HL-60 (cell line): ENCODE results near the gene GRM2.

Experiments used
- DNase-seq, 2 experiments: peaks; one replicate each; pipeline ENCODE4 v3.0.0-alpha.2; 2010 to 2020; ENCODE audit warnings: low read depth in 1 of 2, low spot score in 1 of 2
- H3K27ac ChIP-seq: fragments of 250-450 bp; sonication (Bioruptor Pico); replicated peaks from 2 replicates; pipeline ENCODE4 v1.5.1; 2020; ENCODE audit warnings: mild to moderate bottlenecking, moderate library complexity
- H3K27me3 ChIP-seq: fragments of 250-450 bp; sonication (Bioruptor Pico); 2 replicates; pipeline ENCODE4 v1.5.1; 2021; ENCODE audit warnings: mild to moderate bottlenecking, moderate library complexity; ENCODE audit not compliant: insufficient read depth, poor library complexity, severe bottlenecking
- H3K4me3 ChIP-seq: replicated peaks from 2 replicates; pipeline ENCODE4 v1.5.1; 2011; ENCODE audit warnings: mild to moderate bottlenecking, control low read depth, low read length; ENCODE audit not compliant: insufficient read depth
- GABPA ChIP-seq: IDR thresholded peaks from 2 replicates; pipeline ENCODE4 v1.6.1; 2012; ENCODE audit warnings: low read depth
- POLR2AphosphoS5 ChIP-seq: IDR thresholded peaks from 2 replicates; pipeline ENCODE4 v1.6.1; 2012; ENCODE audit warnings: low read depth
- SPI1 ChIP-seq: IDR thresholded peaks from 2 replicates; pipeline ENCODE4 v1.6.1; 2012; ENCODE audit warnings: low read depth, mild to moderate bottlenecking, borderline replicate concordance
- TF ChIP-seq, protein P1 (sequence below): IDR thresholded peaks from 2 replicates; pipeline ENCODE4 v1.6.1; 2012; ENCODE audit warnings: low read depth; ENCODE audit not compliant: insufficient replicate concordance
- TF ChIP-seq, protein P2 (sequence below): IDR thresholded peaks from one replicate; pipeline ENCODE4 v1.5.1; 2011; ENCODE audit warnings: low read length, control low read depth, inconsistent platforms; ENCODE audit not compliant: insufficient read depth

GRM2 gene

DNA sequence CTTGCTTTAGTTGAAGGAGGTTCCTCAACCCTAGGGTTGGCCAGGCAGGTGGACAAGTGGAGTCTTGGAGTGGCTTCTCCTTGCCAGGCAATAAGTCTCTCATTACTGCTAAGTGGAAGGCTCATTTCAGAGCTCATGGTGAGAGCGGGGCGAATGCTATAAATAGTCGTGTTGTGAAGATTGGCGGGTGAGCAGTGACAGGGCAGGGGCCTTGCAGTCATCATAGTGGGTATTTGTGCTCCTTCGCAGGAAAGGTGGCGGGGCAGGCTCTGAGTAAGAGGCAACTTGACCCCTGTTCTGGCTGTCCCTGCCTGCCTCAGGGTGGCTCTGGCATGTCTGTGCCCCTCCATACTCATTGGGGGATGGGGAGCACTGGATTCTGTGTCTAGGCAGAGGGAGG, 8.7 kb upstream of the GRM2 start:
- Histone ChIP-seq H3K27ac (no peak overlapping the region), H3K27me3 (no peaks in the 10 kb centered on the region), H3K4me3 (no peak overlapping the region)
- DNase-seq, result no peak
- TF ChIP-seq SPI1, result no peak

DNA sequence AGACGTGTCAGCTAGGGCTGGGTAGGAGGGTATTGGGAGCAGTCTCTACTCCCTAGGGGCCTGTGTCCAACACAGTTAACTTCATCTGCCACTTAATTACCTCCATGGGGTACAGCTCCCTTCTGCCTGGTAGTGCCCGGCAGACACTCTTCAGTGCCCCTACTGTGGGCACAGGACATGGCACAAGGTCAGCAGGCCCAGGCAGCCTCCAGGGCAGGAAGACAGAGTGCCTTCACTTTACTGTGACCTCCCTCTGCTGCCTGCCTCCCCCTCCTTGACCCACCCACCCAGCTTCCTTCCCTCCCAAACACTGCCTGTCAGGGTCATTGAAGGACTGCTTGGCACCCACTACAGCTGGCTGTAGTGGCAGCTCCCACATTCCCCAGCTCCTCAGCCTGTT, 6.5 kb upstream of the GRM2 start:
- no peak overlapping the region for H3K27ac ChIP-seq
- H3K4me3 ChIP-seq, result no peak overlapping the region
- no peak for DNase-seq
- no peak for TF ChIP-seq GABPA
- TF ChIP-seq, protein P1, sequence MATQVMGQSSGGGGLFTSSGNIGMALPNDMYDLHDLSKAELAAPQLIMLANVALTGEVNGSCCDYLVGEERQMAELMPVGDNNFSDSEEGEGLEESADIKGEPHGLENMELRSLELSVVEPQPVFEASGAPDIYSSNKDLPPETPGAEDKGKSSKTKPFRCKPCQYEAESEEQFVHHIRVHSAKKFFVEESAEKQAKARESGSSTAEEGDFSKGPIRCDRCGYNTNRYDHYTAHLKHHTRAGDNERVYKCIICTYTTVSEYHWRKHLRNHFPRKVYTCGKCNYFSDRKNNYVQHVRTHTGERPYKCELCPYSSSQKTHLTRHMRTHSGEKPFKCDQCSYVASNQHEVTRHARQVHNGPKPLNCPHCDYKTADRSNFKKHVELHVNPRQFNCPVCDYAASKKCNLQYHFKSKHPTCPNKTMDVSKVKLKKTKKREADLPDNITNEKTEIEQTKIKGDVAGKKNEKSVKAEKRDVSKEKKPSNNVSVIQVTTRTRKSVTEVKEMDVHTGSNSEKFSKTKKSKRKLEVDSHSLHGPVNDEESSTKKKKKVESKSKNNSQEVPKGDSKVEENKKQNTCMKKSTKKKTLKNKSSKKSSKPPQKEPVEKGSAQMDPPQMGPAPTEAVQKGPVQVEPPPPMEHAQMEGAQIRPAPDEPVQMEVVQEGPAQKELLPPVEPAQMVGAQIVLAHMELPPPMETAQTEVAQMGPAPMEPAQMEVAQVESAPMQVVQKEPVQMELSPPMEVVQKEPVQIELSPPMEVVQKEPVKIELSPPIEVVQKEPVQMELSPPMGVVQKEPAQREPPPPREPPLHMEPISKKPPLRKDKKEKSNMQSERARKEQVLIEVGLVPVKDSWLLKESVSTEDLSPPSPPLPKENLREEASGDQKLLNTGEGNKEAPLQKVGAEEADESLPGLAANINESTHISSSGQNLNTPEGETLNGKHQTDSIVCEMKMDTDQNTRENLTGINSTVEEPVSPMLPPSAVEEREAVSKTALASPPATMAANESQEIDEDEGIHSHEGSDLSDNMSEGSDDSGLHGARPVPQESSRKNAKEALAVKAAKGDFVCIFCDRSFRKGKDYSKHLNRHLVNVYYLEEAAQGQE, result no peak
- no peak for TF ChIP-seq POLR2AphosphoS5
- TF ChIP-seq, protein P2, sequence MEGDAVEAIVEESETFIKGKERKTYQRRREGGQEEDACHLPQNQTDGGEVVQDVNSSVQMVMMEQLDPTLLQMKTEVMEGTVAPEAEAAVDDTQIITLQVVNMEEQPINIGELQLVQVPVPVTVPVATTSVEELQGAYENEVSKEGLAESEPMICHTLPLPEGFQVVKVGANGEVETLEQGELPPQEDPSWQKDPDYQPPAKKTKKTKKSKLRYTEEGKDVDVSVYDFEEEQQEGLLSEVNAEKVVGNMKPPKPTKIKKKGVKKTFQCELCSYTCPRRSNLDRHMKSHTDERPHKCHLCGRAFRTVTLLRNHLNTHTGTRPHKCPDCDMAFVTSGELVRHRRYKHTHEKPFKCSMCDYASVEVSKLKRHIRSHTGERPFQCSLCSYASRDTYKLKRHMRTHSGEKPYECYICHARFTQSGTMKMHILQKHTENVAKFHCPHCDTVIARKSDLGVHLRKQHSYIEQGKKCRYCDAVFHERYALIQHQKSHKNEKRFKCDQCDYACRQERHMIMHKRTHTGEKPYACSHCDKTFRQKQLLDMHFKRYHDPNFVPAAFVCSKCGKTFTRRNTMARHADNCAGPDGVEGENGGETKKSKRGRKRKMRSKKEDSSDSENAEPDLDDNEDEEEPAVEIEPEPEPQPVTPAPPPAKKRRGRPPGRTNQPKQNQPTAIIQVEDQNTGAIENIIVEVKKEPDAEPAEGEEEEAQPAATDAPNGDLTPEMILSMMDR, result no peak
- no peak for TF ChIP-seq SPI1
- no peaks in the 10 kb centered on the region for H3K27me3 ChIP-seq

DNA sequence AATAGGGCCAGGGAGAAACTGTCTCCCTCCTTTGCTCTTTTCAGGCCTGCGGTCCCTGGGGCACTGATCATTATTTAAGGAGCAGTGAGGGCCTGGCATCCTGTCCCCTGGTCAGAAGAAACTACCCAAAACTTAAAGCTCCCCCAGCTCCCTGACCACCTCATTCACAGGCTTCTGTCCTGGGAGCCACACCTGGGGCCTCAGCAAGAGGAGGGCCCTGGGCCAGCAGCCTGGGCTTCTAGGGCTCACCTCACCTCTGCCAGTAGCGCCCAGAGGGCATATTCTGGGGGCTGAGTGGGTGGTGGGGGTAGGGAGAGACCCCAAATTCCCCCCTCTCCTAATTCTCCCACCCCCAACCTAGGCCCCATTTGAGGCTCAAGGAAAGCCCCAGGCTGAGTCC, 4.7 kb upstream of the GRM2 start:
- no peak for DNase-seq
- H3K27ac ChIP-seq, result no peak overlapping the region
- TF ChIP-seq, protein P1, result no peak
- TF ChIP-seq GABPA, result no peak
- TF ChIP-seq, protein P2, result no peak
- no peak for TF ChIP-seq SPI1
- TF ChIP-seq POLR2AphosphoS5, result no peak

DNA sequence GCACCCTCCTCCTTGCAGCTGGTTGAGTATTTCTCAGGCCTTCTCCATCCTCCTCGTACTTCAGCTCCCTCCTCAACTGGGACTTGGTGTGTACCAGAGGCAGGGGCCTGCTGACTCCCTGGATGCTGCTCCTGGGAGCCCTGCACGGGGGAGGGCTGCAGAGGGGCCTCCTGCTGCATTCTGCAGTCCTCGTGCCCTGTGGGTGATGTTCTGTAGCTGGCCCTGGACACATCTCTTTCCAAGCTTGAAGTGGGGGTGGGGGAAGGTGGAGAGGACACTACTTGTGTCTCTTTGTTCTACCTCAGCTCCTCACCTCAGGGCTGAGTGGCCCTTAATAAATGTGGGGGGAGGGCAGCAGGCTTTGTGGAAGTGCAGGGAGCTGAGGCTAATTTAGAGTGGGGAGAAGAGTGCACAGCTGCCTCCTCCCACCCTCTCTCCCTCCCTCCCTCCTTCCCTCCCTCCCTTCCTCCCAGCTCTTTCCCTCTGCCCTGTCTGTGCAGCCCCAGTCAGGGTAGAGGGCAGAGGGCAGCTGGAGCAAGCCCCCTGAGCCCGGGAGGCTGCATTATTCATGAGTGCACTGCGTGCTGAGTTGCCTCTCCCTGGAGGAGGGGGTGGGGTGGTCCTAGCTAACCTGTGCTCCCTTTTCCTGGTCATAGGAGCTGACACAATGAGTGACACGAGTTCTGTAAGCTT, 3.7 kb upstream of the GRM2 start:
- Histone ChIP-seq H3K27me3 (no peaks in the 10 kb centered on the region), H3K4me3 (no peak overlapping the region), H3K27ac (no peak overlapping the region)
- no peak for DNase-seq
- TF ChIP-seq, protein P2, result no peak
- TF ChIP-seq GABPA (no peak), POLR2AphosphoS5 (no peak), SPI1 (no peak)
- TF ChIP-seq, protein P1, result no peak

More for the DNA sequence above, 4.7 kb upstream of the GRM2 start:
- Histone ChIP-seq H3K27me3 (no peaks in the 10 kb centered on the region), H3K4me3 (no peak overlapping the region)
